ENCODE results near the gene CHEK1. TPM values are rescaled to one million over a fixed set of nuclear protein-coding genes. Genes with fewer than 3 reads are reported as not detected.

CHEK1 gene
- total and polyA plus RNA-seq, 9 of the 15 experiments (the other 6 are each of a cell fraction or from before 2014, with no cell fraction given): 62.6 to 108 (median 87.5) TPM

DNA sequence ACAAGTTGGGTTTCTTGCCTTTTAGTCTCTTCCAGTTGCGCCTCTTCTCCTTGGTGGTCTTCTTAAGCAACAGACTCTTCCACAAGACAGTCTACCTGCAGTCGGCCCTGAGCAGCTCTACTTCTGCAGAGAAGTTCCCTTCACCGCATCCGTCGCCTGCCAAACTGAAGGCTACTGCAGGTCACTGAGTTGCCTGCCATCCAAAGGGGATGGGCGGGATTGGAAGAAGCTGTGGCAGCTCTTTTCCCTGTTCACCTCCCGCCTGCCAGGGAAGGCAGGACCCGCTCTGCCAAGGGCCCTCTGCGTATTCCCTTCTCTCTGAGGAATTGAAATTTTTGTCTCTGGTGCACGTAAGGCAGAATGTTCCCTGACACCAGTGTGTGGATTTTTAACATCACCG, 41.5 kb upstream of the CHEK1 start (continued):
- TF ChIP-seq SRSF1 (IDR thresholded peaks at IDR 0.05; ENCODE audit: low read depth, low read length) (no peak), TOE1 (IDR thresholded peaks at IDR 0.05; ENCODE audit: borderline replicate concordance) (no peak), TOE1 (CRISPR knock-in tag; IDR thresholded peaks at IDR 0.05; ENCODE audit: borderline replicate concordance, low read depth) (no peak), KDM4B (IDR thresholded peaks at IDR 0.05; ENCODE audit: borderline replicate concordance in 2 of 2, low read depth in 1 of 2) (no peak)
- TF ChIP-seq, protein P1, sequence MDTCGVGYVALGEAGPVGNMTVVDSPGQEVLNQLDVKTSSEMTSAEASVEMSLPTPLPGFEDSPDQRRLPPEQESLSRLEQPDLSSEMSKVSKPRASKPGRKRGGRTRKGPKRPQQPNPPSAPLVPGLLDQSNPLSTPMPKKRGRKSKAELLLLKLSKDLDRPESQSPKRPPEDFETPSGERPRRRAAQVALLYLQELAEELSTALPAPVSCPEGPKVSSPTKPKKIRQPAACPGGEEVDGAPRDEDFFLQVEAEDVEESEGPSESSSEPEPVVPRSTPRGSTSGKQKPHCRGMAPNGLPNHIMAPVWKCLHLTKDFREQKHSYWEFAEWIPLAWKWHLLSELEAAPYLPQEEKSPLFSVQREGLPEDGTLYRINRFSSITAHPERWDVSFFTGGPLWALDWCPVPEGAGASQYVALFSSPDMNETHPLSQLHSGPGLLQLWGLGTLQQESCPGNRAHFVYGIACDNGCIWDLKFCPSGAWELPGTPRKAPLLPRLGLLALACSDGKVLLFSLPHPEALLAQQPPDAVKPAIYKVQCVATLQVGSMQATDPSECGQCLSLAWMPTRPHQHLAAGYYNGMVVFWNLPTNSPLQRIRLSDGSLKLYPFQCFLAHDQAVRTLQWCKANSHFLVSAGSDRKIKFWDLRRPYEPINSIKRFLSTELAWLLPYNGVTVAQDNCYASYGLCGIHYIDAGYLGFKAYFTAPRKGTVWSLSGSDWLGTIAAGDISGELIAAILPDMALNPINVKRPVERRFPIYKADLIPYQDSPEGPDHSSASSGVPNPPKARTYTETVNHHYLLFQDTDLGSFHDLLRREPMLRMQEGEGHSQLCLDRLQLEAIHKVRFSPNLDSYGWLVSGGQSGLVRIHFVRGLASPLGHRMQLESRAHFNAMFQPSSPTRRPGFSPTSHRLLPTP (IDR thresholded peaks at IDR 0.05; ENCODE audit: borderline replicate concordance, extremely low read depth, insufficient read length): no peak

DNA sequence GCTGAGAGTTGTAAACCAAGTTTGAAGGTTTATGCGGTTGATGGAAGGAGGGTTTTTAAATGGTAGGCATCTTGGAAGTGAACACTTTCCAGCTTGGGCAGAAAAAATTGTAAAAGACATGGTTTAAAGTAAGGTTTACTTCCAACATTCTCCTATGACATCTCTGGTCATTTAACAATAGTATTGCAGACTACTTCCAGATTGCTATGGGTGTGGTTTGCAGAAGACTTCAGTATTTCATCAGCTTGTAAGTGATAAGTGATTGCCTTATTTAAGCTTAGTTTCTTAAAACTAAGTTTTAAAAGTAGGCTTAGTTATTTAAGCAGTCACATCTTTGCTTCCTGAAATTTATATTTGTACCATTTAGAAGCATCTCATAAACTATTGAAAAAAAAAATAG, 39.5 kb upstream of the CHEK1 start:
- Histone ChIP-seq H3K27me3 (ENCODE audit: control insufficient read depth in 2 of 2, insufficient read depth in 2 of 2, low read length in 2 of 2) (no peaks in the 10 kb centered on the region), H3K9me3 (replicated peaks; ENCODE audit: control insufficient read depth, insufficient read depth, low read depth, low read length) (no peaks in the 10 kb centered on the region), H3K9me1 (ENCODE audit: control insufficient read depth, insufficient read depth, low read length) (no peaks in the 10 kb centered on the region), H3K36me3 (ENCODE audit: control insufficient read depth, insufficient read depth, low read length) (peaks cover 38% of the 10 kb centered on the region; the same call in 2 of the 3 replicates), H3K79me2 (ENCODE audit: control insufficient read depth, insufficient read depth, low read length) (no peaks in the 10 kb centered on the region), H3K4me2 (ENCODE audit: insufficient read depth, low read length) (no peak overlapping the region), H2AFZ (ENCODE audit: low read depth, low read length) (no peak overlapping the region), H3K27ac (ENCODE audit: extremely low read depth, low read depth, low read length) (no peak overlapping the region), H3K4me1 (replicated peaks in 1 of 2; ENCODE audit: control insufficient read depth in 2 of 2, insufficient read depth in 2 of 2, low read length in 2 of 2) (peaks cover 6 to 19% of the 10 kb centered on the region in 2 experiments), H3K4me3 (no peak overlapping the region), H4K20me1 (replicated peaks; ENCODE audit: control insufficient read depth, insufficient read depth, low read length) (no peaks in the 10 kb centered on the region), H3K9ac (ENCODE audit: insufficient read depth in 1 of 2, low read depth in 2 of 2, low read length in 2 of 2) (no peak overlapping the region)
- TF ChIP-seq CEBPG (CRISPR knock-in tag; IDR thresholded peaks at IDR 0.05) (no peak), CEBPG (tag; conservative IDR thresholded peaks at IDR 0.05 in 1 of 2, IDR thresholded peaks at IDR 0.05 in 1 of 2) (0 out of 4 replicates have a peak, but pooled peaks of 1 of the 2 experiments have one; percentile 18), EGR1 (conservative IDR thresholded peaks at IDR 0.05) (no peak), MEIS2 (IDR thresholded peaks at IDR 0.05; ENCODE audit: partially characterized antibody) (peak; percentile 18)
- no peak for DNase-seq (ENCODE audit: extremely low read depth in 1 of 4, low spot score in 3 of 4)
- no TSS peak for BruUV-seq (replicated peaks)
- FAIRE-seq: no peak
- POLR2A ChIA-PET: interaction anchor here (1.0 to 1.2 kb wide), 2 partner anchors 9 to 15 kb away, joined by 4 to 5 read pairs; no protein-coding TSS in a partner anchor
- in situ Hi-C loops (cut with MboI): no loop called here
- no peak for ATAC-seq
- CTCF ChIA-PET (ENCODE audit: low intra/inter-chr PET ratio): no interaction called here
- intact Hi-C loops (cut with micrococcal nuclease): no loop called here
- WGBS (ENCODE audit: insufficient coverage, low coverage, missing lambda C conversion rate): 85% methylated on average over 1 of the region's 1 CpG
